OCI-LY7 (cell line): ENCODE results near the gene ZHX3. TPM values are rescaled to one million over a fixed set of nuclear protein-coding genes. Genes with fewer than 3 reads are reported as not detected.

ENCODE experiments used
- BruUV-seq: library from RNA; stranded (reverse); fragments of 400-500 nt; replicated peaks from 2 replicates; lab custom pipeline; 2021; lab: Mats Ljungman, UMichigan
- CTCF ChIA-PET: fragments of 300-600 bp; sonication (Branson Sonifier 250); formaldehyde crosslinking; loops from one replicate; lab custom pipeline; 2022; ENCODE audit warnings: antibody characterized with exemption; ENCODE audit not compliant: unreplicated experiment; lab: Charles Lee
- POLR2A ChIA-PET: fragments of 300-600 bp; sonication (Branson Sonifier 250); formaldehyde crosslinking; loops from one replicate; lab custom pipeline; 2022; ENCODE audit warnings: antibody characterized with exemption; lab: Charles Lee
- DNase-seq: peaks from one replicate; pipeline ENCODE4 v3.0.0-alpha.2; 2015; ENCODE audit warnings: low spot score
- H2AFZ ChIP-seq: fragments of 200-600 bp; sonication (generic), shearing (Covaris generic); 2 replicates; pipeline ENCODE4 v1.6.1; 2014; ENCODE audit warnings: mild to moderate bottlenecking, antibody characterized with exemption, low read length, moderate library complexity
- H3K27ac ChIP-seq: fragments of 200-600 bp; sonication (generic); 2 replicates; pipeline ENCODE4 v1.5.1; 2014; ENCODE audit warnings: mixed run types, low read depth, mild to moderate bottlenecking, moderate library complexity, low read length, inconsistent platforms; ENCODE audit not compliant: poor library complexity, severe bottlenecking
- H3K36me3 ChIP-seq: fragments of 200-600 bp; sonication (generic); 2 replicates; pipeline ENCODE4 v1.6.1; 2014; ENCODE audit warnings: mild to moderate bottlenecking, antibody characterized with exemption, low read length, moderate library complexity, mixed read lengths; ENCODE audit not compliant: insufficient read depth
- H3K4me1 ChIP-seq: fragments of 200-600 bp; sonication (generic); 2 replicates; pipeline ENCODE4 v1.5.1; 2014; ENCODE audit warnings: mild to moderate bottlenecking, low read length; ENCODE audit not compliant: insufficient read depth, poor library complexity, severe bottlenecking
- H3K4me2 ChIP-seq: fragments of 200-600 bp; sonication (generic); 2 replicates; pipeline ENCODE4 v1.6.1; 2014; ENCODE audit warnings: mild to moderate bottlenecking, low read length
- H3K4me3 ChIP-seq: fragments of 200-600 bp; sonication (generic); 2 replicates; pipeline ENCODE4 v1.5.1; 2014; ENCODE audit warnings: mild to moderate bottlenecking, low read depth, low read length; ENCODE audit not compliant: poor library complexity, severe bottlenecking
- H3K79me2 ChIP-seq: fragments of 200-600 bp; sonication (generic); 2 replicates; pipeline ENCODE4 v1.6.1; 2016; ENCODE audit warnings: low read depth, mild to moderate bottlenecking, low read length, moderate library complexity, mixed read lengths; ENCODE audit not compliant: insufficient read depth
- H3K9me2 ChIP-seq: fragments of 200-600 bp; sonication (generic); 2 replicates; pipeline ENCODE4 v1.6.1; 2016; ENCODE audit warnings: mild to moderate bottlenecking, low read length, mixed read lengths; ENCODE audit not compliant: insufficient read depth
- H3K9me3 ChIP-seq: fragments of 200-600 bp; sonication (generic); 2 replicates; pipeline ENCODE4 v1.6.1; 2014; ENCODE audit warnings: mild to moderate bottlenecking, mixed run types, low read length, mixed read lengths
- H4K20me1 ChIP-seq: fragments of 200-600 bp; sonication (generic); 2 replicates; pipeline ENCODE4 v1.6.1; 2014; ENCODE audit warnings: mild to moderate bottlenecking, antibody characterized with exemption, low read length, moderate library complexity, mixed read lengths; ENCODE audit not compliant: insufficient read depth
- EZH2phosphoT487 ChIP-seq: fragments of 200-600 bp; sonication (generic); IDR thresholded peaks from 2 replicates; pipeline ENCODE4 v1.6.1; 2018; ENCODE audit warnings: low read depth, borderline replicate concordance, mild to moderate bottlenecking, mixed run types, antibody characterized with exemption, low read length, moderate library complexity, mixed read lengths
- intact Hi-C: fragments of 100-400 bp; cut with micrococcal nuclease; formaldehyde crosslinking; loops from one replicate; pipeline ENCODE4 v1.10.0; 2022; ENCODE audit not compliant: unreplicated experiment
- total RNA-seq, 2 experiments: library from RNA; depleted of rRNA in 1 of 2; stranded (reverse); fragments of >200 nt in 1 of 2; shearing (Covaris generic) in 1 of 2; gene quantifications; 2 replicates each; pipeline ENCODE4 v1.2.3, GENCODE V29; 2014 to 2022
- TF ChIP-seq, protein P1 (sequence below): fragments of 200-600 bp; sonication (generic); conservative IDR thresholded peaks from 2 replicates; pipeline ENCODE4 v1.5.1; 2014; ENCODE audit warnings: mild to moderate bottlenecking, antibody characterized with exemption, low read length, moderate library complexity, mixed read lengths

The ZHX3 gene
- total RNA-seq, 2 experiments from 2014 or later, result 5.8 to 16.9 TPM

DNA sequence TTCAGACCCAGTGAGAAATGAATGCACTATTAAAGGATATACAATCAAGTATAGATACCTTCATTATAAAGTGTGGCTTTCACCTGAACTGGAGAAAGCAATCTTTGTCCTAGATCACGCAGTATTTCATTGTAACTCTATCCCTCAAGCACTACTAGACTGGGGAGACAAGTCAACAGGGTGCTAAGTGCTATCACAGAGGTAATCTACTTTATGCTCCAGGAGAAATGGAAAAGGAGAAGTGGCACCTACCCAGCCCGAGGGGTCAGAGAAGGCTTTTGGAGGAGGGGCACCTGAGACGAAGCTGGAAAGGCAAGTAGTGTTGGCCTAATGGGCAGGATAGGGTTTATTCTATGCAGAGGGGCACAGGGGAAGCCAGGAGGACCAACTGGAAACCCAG lies 17.1 kb downstream of the ZHX3 start:
- no TSS peak for BruUV-seq
- POLR2A ChIA-PET, result interaction anchor here (0.7 kb wide), 1 partner anchor 813 kb away, joined by 5 read pairs; no protein-coding TSS in a partner anchor
- no peaks in the 10 kb centered on the region for H3K79me2 ChIP-seq
- no peaks in the 10 kb centered on the region for H3K9me3 ChIP-seq
- no peaks in the 10 kb centered on the region for H3K36me3 ChIP-seq
- H3K4me2 ChIP-seq, result no peak overlapping the region
- CTCF ChIA-PET, result no interaction called here
- intact Hi-C loops, result no loop called here
- H3K4me3 ChIP-seq, result no peak overlapping the region
- H3K9me2 ChIP-seq, result no peaks in the 10 kb centered on the region
- H3K4me1 ChIP-seq, result peaks cover 15% of the 10 kb centered on the region
- no peak for TF ChIP-seq EZH2phosphoT487
- TF ChIP-seq, protein P1, sequence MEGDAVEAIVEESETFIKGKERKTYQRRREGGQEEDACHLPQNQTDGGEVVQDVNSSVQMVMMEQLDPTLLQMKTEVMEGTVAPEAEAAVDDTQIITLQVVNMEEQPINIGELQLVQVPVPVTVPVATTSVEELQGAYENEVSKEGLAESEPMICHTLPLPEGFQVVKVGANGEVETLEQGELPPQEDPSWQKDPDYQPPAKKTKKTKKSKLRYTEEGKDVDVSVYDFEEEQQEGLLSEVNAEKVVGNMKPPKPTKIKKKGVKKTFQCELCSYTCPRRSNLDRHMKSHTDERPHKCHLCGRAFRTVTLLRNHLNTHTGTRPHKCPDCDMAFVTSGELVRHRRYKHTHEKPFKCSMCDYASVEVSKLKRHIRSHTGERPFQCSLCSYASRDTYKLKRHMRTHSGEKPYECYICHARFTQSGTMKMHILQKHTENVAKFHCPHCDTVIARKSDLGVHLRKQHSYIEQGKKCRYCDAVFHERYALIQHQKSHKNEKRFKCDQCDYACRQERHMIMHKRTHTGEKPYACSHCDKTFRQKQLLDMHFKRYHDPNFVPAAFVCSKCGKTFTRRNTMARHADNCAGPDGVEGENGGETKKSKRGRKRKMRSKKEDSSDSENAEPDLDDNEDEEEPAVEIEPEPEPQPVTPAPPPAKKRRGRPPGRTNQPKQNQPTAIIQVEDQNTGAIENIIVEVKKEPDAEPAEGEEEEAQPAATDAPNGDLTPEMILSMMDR, result no peak
- H4K20me1 ChIP-seq, result no peaks in the 10 kb centered on the region
- no peak for DNase-seq
- H2AFZ ChIP-seq, result no peak overlapping the region
- no peak overlapping the region for H3K27ac ChIP-seq

DNA sequence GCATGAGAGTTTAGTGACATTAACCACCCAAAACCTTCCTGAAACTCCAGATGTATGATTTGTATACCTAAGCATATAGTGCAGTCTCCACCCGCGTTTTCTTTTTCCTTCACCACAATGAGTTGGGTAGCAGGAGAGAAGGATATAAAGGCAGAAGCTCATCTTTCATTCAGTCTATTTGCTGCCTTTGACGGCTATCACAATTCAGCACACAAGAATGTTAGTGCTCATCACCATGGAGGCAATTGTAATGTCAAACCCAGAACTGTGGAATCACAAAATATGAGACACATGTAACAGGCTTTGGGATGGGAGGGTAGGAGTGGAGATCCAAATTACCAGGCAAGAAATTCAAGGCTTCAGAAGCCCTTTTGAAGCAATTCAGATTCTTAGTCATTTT lies 17.6 kb downstream of the ZHX3 start:
- H3K4me3 ChIP-seq, result no peak overlapping the region
- CTCF ChIA-PET, result no interaction called here
- no peaks in the 10 kb centered on the region for H4K20me1 ChIP-seq
- H3K9me2 ChIP-seq, result no peaks in the 10 kb centered on the region
- no peaks in the 10 kb centered on the region for H3K79me2 ChIP-seq
- H3K36me3 ChIP-seq, result no peaks in the 10 kb centered on the region
- no peak for DNase-seq
- H3K4me1 ChIP-seq, result peaks cover 13% of the 10 kb centered on the region
- intact Hi-C loops, result no loop called here
- BruUV-seq, result no TSS peak
- TF ChIP-seq, protein P1, result no peak
- no peak for TF ChIP-seq EZH2phosphoT487
- H3K4me2 ChIP-seq, result no peak overlapping the region
- no peak overlapping the region for H2AFZ ChIP-seq
- POLR2A ChIA-PET, result interaction anchor here (0.7 to 1.2 kb wide), 2 partner anchors 57 to 813 kb away, joined by 3 to 5 read pairs; no protein-coding TSS in a partner anchor
- H3K27ac ChIP-seq, result no peak overlapping the region
- no peaks in the 10 kb centered on the region for H3K9me3 ChIP-seq

DNA sequence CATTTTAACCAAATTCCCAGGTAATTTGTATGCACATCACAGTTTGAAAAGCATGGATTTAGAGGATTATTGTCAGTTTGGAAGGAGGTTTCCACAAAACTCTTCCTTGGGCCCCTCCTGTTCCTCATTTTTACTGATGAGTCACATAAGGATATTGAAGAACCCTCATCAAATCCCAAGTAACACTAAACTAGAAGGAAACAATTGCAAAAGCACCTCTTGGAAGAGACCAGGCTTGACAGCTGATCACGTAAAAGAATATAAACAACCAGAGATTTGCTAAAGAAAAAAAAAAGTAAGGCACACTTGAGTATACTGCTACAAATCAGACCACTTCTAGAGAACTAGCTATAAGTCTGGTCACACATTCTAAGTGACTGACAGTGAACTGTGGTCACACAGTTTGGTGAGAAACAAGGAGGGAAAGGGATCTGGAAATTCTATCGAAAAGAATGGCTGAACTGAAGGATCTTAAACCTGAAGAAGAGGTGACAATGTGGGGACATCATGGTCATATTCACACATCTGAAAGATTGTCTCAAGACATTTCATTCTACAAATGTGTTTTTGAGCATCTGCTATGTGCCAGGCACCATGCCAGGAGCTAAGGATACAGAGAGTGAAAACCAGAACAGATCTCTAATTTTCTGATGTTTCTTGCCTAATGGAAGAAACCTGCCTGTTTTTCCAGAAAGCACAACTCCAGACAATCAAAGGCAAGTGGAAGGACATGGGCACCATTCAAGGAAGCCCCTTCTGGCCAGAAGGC lies 24.1 kb downstream of the ZHX3 start:
- ChIA-PET CTCF (no interaction called here), POLR2A (interaction anchor here (0.6 to 1.1 kb wide), 3 partner anchors 18 to 52 kb away, joined by 3 read pairs; no protein-coding TSS in a partner anchor)
- no peaks in the 10 kb centered on the region for H3K36me3 ChIP-seq
- no peak overlapping the region for H3K27ac ChIP-seq
- no peak for TF ChIP-seq EZH2phosphoT487
- TF ChIP-seq, protein P1, result no peak
- no peaks in the 10 kb centered on the region for H3K9me3 ChIP-seq
- intact Hi-C loops, result no loop called here
- H3K79me2 ChIP-seq, result no peaks in the 10 kb centered on the region
- H3K9me2 ChIP-seq, result no peaks in the 10 kb centered on the region
- no peaks in the 10 kb centered on the region for H3K4me1 ChIP-seq
- BruUV-seq, result no TSS peak
- H4K20me1 ChIP-seq, result 0 out of 2 replicates have a peak, but pooled peaks cover 3% of the 10 kb centered on the region
- no peak for DNase-seq
- no peak overlapping the region for H2AFZ ChIP-seq
- H3K4me2 ChIP-seq, result no peak overlapping the region
- no peak overlapping the region for H3K4me3 ChIP-seq
